Body of pancreas (tissue), 4 donors: Measurements from ENCODE around the gene PCDHGA2.
"Not testable (repeated sequence)": the region's sequence is repeated elsewhere in the genome, so short reads cannot be mapped to it uniquely, and the experiment has no call there.

Experiments
- POLR2A ChIP-seq, 3 donors: fragments of 450-650 bp; IDR thresholded peaks; one replicate each; pipeline ENCODE4 v1.6.1; 2016; ENCODE audit warnings: antibody characterized with exemption in 3 of 3, mild to moderate bottlenecking in 2 of 3
- TF ChIP-seq, protein P1 (sequence below), 7 experiments: fragments of 450-650 bp in 4 of 7; fragments of 200-600 bp in 3 of 7; sonication (generic) in 3 of 7; IDR thresholded peaks; one replicate each; pipeline ENCODE4 v1.5.1; 2016 to 2019; ENCODE audit warnings: antibody characterized with exemption in 7 of 7

DNA sequence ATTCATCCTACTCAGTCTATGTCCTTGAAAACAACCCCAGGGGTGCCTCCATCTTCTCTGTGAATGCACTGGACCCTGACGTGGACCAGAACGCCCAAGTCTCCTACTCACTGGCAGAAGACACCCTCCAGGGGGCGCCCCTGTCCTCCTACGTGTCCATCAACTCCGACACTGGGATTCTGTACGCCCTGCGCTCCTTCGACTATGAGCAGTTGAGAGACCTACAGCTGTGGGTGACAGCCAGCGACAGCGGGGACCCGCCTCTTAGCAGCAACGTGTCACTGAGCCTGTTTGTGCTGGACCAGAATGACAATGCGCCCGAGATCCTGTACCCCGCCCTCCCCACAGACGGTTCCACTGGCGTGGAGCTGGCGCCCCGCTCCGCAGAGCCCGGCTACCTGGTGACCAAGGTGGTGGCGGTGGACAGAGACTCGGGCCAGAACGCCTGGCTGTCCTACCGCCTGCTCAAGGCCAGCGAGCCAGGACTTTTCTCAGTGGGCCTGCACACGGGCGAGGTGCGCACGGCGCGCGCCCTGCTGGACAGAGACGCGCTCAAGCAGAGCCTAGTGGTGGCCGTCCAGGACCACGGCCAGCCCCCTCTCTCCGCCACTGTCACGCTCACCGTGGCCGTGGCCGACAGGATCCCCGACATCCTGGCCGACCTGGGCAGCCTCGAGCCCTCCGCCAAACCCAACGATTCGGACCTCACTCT lies 37.0 kb downstream of the PCDHGA2 start:
- TF ChIP-seq, protein P1, sequence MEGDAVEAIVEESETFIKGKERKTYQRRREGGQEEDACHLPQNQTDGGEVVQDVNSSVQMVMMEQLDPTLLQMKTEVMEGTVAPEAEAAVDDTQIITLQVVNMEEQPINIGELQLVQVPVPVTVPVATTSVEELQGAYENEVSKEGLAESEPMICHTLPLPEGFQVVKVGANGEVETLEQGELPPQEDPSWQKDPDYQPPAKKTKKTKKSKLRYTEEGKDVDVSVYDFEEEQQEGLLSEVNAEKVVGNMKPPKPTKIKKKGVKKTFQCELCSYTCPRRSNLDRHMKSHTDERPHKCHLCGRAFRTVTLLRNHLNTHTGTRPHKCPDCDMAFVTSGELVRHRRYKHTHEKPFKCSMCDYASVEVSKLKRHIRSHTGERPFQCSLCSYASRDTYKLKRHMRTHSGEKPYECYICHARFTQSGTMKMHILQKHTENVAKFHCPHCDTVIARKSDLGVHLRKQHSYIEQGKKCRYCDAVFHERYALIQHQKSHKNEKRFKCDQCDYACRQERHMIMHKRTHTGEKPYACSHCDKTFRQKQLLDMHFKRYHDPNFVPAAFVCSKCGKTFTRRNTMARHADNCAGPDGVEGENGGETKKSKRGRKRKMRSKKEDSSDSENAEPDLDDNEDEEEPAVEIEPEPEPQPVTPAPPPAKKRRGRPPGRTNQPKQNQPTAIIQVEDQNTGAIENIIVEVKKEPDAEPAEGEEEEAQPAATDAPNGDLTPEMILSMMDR (IDR thresholded peaks at IDR 0.05): not testable (repeated sequence)
- not testable (repeated sequence) for TF ChIP-seq POLR2A (IDR thresholded peaks at IDR 0.05)
